Left lung (tissue), 10 donors: ENCODE results near the gene FXYD2. TPM values are rescaled to one million over a fixed set of nuclear protein-coding genes. Genes with fewer than 3 reads are reported as not detected.

Experiments
- ATAC-seq: fragments of 200-7000 bp; cut with Tn5 transposase; one replicate; pipeline ENCODE4 v1.9.1; 2020; ENCODE audit warnings: moderate library complexity
- DNase-seq, 4 donors: peaks; one replicate each; pipeline ENCODE4 v3.0.0-alpha.2; 2013 to 2020
- H3K27ac ChIP-seq, 2 donors: fragments of 200-600 bp; sonication (generic) in 1 of 2; one replicate each; pipeline versions ENCODE4 v1.5.0 to v1.8.0; 2020 to 2021
- H3K27me3 ChIP-seq, 2 donors: fragments of 200-600 bp; sonication (generic) in 1 of 2; one replicate each; pipeline versions ENCODE4 v1.5.0 to v1.8.0; 2020 to 2021
- H3K36me3 ChIP-seq, 2 donors: fragments of 200-600 bp; sonication (generic) in 1 of 2; one replicate each; pipeline versions ENCODE4 v1.5.0 to v1.8.0; 2020 to 2021
- H3K4me1 ChIP-seq, 2 donors: fragments of 200-600 bp; one replicate each; pipeline ENCODE4 v1.8.0; 2021
- H3K4me3 ChIP-seq, 2 donors: fragments of 200-600 bp; sonication (generic) in 1 of 2; one replicate each; pipeline versions ENCODE4 v1.5.0 to v1.8.0; 2020 to 2021; ENCODE audit warnings: mild to moderate bottlenecking in 1 of 2
- H3K9me3 ChIP-seq, 2 donors: fragments of 200-600 bp; sonication (generic) in 1 of 2; one replicate each; pipeline versions ENCODE4 v1.5.0 to v1.8.0; 2020 to 2021
- intact Hi-C, 2 donors: fragments of 100-400 bp; cut with DNase I; formaldehyde crosslinking; loops; one replicate each; pipeline versions ENCODE4 v1.11.2 to v1.14.2; 2022
- polyA plus RNA-seq, 6 donors: library from polyadenylated mRNA; unstranded; fragments of 120-200 nt; gene quantifications; one replicate each; pipeline ENCODE4 v1.2.1, GENCODE V29; 2013; ENCODE audit not compliant: insufficient read length in 6 of 6
- total RNA-seq, 2 donors: library from RNA; stranded (reverse); fragmentation: NEBNext Ultra II Directional; extraction: Animal tissue kit (Norgen Biotek cat#: 25700); gene quantifications; one replicate each; pipeline ENCODE4 v1.2.1, GENCODE V29; 2021
- TF ChIP-seq, protein P1 (sequence below), 2 donors: fragments of 200-600 bp; sonication (generic) in 1 of 2; IDR thresholded peaks; one replicate each; pipeline versions ENCODE4 v1.5.0 to v1.8.0; 2021; ENCODE audit warnings: antibody characterized with exemption in 2 of 2
- donor health status: DM: no; HTN: yes; CAD: no.
- donor health status: DM: no; HTN: no; CAD: no.

The FXYD2 gene
- total and polyA plus RNA-seq, 8 donors: 1.2 to 9.2 (median 5.4) TPM

- Histone ChIP-seq H3K4me3 (no peak overlapping the region), H3K27ac (no peak overlapping the region), H3K27me3 (peaks cover 15 to 37% of the 10 kb centered on the region in 2 donors), H3K4me1 (peaks cover 5 to 44% of the 10 kb centered on the region in 2 donors), H3K9me3 (no peaks in the 10 kb centered on the region), H3K36me3 (no peaks in the 10 kb centered on the region)
- intact Hi-C loops: no loop called here
- ATAC-seq (no peak), DNase-seq (no peak)
- TF ChIP-seq, protein P1, sequence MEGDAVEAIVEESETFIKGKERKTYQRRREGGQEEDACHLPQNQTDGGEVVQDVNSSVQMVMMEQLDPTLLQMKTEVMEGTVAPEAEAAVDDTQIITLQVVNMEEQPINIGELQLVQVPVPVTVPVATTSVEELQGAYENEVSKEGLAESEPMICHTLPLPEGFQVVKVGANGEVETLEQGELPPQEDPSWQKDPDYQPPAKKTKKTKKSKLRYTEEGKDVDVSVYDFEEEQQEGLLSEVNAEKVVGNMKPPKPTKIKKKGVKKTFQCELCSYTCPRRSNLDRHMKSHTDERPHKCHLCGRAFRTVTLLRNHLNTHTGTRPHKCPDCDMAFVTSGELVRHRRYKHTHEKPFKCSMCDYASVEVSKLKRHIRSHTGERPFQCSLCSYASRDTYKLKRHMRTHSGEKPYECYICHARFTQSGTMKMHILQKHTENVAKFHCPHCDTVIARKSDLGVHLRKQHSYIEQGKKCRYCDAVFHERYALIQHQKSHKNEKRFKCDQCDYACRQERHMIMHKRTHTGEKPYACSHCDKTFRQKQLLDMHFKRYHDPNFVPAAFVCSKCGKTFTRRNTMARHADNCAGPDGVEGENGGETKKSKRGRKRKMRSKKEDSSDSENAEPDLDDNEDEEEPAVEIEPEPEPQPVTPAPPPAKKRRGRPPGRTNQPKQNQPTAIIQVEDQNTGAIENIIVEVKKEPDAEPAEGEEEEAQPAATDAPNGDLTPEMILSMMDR (IDR thresholded peaks at IDR 0.05): no peak
Observed at GRCh38 chr11:117871784-117872183, 47.2 kb upstream of the FXYD2 start.

DNA sequence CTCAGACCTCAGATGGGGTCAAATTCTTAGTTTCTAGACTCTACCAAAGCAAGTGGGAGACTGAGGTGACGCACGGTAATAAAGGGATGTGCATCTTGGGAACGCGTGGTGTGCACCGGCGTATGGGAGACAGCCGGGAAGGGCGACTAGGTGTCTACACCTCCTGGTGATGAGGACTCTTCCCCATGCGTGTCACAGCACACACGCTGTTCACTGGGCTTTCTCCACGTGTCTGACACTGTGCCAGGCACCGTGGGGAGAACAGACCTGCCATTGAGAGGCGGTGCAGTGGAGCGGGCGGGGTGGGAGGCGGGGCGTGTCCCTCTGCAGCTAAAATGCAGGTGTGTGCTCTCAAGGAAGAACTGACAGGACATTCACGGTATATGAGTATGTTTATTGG lies 46.6 kb upstream of the FXYD2 start:
- H3K27me3 ChIP-seq: peaks cover 9 to 31% of the 10 kb centered on the region in 2 donors
- intact Hi-C loops: no loop called here

GRCh38 chr11:117870103-117870952 lies 45.8 kb upstream of the FXYD2 start:
- no peak for ATAC-seq
- H3K27ac ChIP-seq: no peak overlapping the region
- TF ChIP-seq, protein P1 (IDR thresholded peaks at IDR 0.05): no peak

More for the DNA sequence above, 46.6 kb upstream of the FXYD2 start:
- no peak for DNase-seq
- Histone ChIP-seq H3K4me3 (no peak overlapping the region), H3K36me3 (no peaks in the 10 kb centered on the region), H3K9me3 (no peaks in the 10 kb centered on the region), H3K27ac (no peak overlapping the region), H3K4me1 (peaks cover 5 to 38% of the 10 kb centered on the region in 2 donors)
- ATAC-seq: no peak
- TF ChIP-seq, protein P1 (IDR thresholded peaks at IDR 0.05): no peak

GRCh38 chr11:117869604-117870003 lies 45.1 kb upstream of the FXYD2 start:
- no peak for DNase-seq
- TF ChIP-seq, protein P1 (IDR thresholded peaks at IDR 0.05): no peak
- H3K9me3 ChIP-seq: no peaks in the 10 kb centered on the region
- peaks cover 0 to 15% of the 10 kb centered on the region in 2 donors for H3K27me3 ChIP-seq
- peaks cover 5 to 22% of the 10 kb centered on the region in 2 donors for H3K4me1 ChIP-seq
- ATAC-seq: no peak
- H3K27ac ChIP-seq: no peak overlapping the region
- no peak overlapping the region for H3K4me3 ChIP-seq
- intact Hi-C loops: no loop called here
- H3K36me3 ChIP-seq: no peaks in the 10 kb centered on the region

More at GRCh38 chr11:117870103-117870952, 45.8 kb upstream of the FXYD2 start:
- peaks cover 5 to 30% of the 10 kb centered on the region in 2 donors for H3K4me1 ChIP-seq
- no peaks in the 10 kb centered on the region for H3K36me3 ChIP-seq
- H3K27me3 ChIP-seq: peaks cover under 1 to 23% of the 10 kb centered on the region in 2 donors
- H3K9me3 ChIP-seq: no peaks in the 10 kb centered on the region
- DNase-seq: no peak
- H3K4me3 ChIP-seq: no peak overlapping the region
- intact Hi-C loops: no loop called here

DNA sequence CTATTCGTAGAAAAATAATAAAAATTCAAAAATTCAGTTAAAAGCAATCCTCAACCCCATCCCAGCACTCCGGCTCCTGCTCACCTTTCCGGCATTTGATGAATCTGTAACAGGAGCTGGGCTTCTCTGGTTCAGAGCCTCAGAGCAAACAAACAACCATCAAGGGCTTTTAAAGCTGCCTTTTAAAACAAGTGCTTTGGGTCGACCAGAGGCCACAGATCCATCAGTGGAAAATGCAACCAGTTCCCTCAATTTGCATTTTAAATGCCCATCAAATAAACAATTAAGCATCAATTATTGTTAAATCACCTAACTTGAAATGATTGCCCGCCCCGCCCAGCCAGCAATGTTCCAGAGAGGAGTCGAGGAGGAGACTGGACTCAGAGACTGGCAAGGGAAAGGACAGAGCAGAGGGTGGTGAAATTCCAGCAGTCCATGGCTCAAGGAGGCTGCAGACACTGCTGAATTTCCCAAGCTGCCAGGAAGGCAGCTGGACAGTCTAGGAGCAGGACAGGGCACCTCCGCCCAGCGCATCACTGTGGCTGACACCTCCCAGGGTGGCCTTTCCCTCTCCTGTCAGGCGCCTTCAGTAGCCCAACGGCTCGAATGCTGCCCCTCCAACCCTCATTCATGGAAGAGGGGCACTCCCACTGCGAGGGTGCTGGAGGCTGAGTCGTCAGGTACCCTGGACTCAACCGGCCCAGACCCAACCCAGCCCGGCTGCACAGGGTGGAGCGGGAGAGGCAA lies 44.4 kb upstream of the FXYD2 start:
- Histone ChIP-seq H3K27ac (no peak overlapping the region), H3K4me1 (peaks cover 5 to 16% of the 10 kb centered on the region in 2 donors), H3K27me3 (peaks cover 0 to 9% of the 10 kb centered on the region in 2 donors), H3K4me3 (no peak overlapping the region), H3K9me3 (no peaks in the 10 kb centered on the region), H3K36me3 (no peaks in the 10 kb centered on the region)
- ATAC-seq: no peak
- TF ChIP-seq, protein P1 (IDR thresholded peaks at IDR 0.05): no peak
- intact Hi-C loops: no loop called here
- DNase-seq: no peak
